GM21381 (cell line): ENCODE data around the gene DDX51.

Experiments
- ATAC-seq: cut with Tn5 transposase; IDR thresholded peaks from one replicate; pipeline ENCODE4 v1.9.1; 2021; ENCODE audit warnings: mild to moderate bottlenecking, moderate library complexity; ENCODE audit not compliant: unreplicated experiment

DDX51 gene

GRCh38 chr12:132167611-132168310 lies 23.6 kb upstream of the DDX51 start:
- no peak for ATAC-seq

GRCh38 chr12:132166801-132167591 lies 22.9 kb upstream of the DDX51 start:
- ATAC-seq = no peak

- no peak for ATAC-seq
Measured at GRCh38 chr12:132166093-132166492, 22.0 kb upstream of the DDX51 start.

GRCh38 chr12:132165584-132165983 lies 21.5 kb upstream of the DDX51 start:
- no peak for ATAC-seq

GRCh38 chr12:132164426-132164825 lies 20.3 kb upstream of the DDX51 start:
- no peak for ATAC-seq

GRCh38 chr12:132163911-132164288 lies 19.8 kb upstream of the DDX51 start:
- ATAC-seq = no peak

GRCh38 chr12:132163041-132163910 lies 19.2 kb upstream of the DDX51 start:
- ATAC-seq = no peak

- no peak for ATAC-seq
Measured at GRCh38 chr12:132162508-132163031, 18.5 kb upstream of the DDX51 start.

- ATAC-seq = no peak
Measured at GRCh38 chr12:132161796-132162507, 17.8 kb upstream of the DDX51 start.

- ATAC-seq = no peak
Measured at GRCh38 chr12:132161036-132161781, 17.1 kb upstream of the DDX51 start.

GRCh38 chr12:132160601-132161035 lies 16.5 kb upstream of the DDX51 start:
- no peak for ATAC-seq

GRCh38 chr12:132160016-132160415 lies 15.9 kb upstream of the DDX51 start:
- ATAC-seq = no peak

- ATAC-seq = no peak
Measured at GRCh38 chr12:132159555-132160003, 15.5 kb upstream of the DDX51 start.

GRCh38 chr12:132158677-132159554 lies 14.8 kb upstream of the DDX51 start:
- ATAC-seq = no peak

GRCh38 chr12:132157733-132158409 lies 13.8 kb upstream of the DDX51 start:
- ATAC-seq = no peak

GRCh38 chr12:132156573-132157325 lies 12.6 kb upstream of the DDX51 start:
- no peak for ATAC-seq

- ATAC-seq = no peak
Measured at GRCh38 chr12:132155771-132156572, 11.9 kb upstream of the DDX51 start.
